ENCODE measurements around the gene DHRSX.

DNA sequence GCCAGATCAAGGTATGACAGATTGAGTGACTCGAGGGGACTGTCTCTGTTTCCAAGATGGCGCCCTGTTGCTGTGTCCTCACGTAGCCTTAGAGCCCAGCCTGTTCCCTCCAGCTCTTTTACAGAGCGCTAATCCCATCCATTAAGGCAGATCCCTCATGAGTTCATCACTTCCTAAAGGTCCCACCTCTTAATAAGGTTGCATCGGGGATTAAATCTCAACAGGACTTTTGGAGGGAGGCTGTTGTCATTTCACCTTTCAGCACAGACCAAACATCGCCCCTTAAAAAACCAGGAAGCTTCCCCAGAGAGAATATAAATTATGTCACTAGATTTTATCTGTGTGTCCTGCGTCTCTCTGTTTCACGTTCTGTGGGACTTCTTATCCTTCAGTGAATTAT is 32.6 kb upstream of the DHRSX start:
- TF ChIP-seq, protein P1, sequence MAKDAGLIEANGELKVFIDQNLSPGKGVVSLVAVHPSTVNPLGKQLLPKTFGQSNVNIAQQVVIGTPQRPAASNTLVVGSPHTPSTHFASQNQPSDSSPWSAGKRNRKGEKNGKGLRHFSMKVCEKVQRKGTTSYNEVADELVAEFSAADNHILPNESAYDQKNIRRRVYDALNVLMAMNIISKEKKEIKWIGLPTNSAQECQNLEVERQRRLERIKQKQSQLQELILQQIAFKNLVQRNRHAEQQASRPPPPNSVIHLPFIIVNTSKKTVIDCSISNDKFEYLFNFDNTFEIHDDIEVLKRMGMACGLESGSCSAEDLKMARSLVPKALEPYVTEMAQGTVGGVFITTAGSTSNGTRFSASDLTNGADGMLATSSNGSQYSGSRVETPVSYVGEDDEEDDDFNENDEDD (CRISPR knock-in tag; IDR thresholded peaks at IDR 0.05; ENCODE audit: borderline replicate concordance), result no peak
- TF ChIP-seq, protein P2, sequence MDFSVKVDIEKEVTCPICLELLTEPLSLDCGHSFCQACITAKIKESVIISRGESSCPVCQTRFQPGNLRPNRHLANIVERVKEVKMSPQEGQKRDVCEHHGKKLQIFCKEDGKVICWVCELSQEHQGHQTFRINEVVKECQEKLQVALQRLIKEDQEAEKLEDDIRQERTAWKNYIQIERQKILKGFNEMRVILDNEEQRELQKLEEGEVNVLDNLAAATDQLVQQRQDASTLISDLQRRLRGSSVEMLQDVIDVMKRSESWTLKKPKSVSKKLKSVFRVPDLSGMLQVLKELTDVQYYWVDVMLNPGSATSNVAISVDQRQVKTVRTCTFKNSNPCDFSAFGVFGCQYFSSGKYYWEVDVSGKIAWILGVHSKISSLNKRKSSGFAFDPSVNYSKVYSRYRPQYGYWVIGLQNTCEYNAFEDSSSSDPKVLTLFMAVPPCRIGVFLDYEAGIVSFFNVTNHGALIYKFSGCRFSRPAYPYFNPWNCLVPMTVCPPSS (IDR thresholded peaks at IDR 0.05), result no peak
- TF ChIP-seq POLR2AphosphoS5 (IDR thresholded peaks at IDR 0.05; ENCODE audit: low read depth, low read length), result no peak
- TF ChIP-seq, protein P3, sequence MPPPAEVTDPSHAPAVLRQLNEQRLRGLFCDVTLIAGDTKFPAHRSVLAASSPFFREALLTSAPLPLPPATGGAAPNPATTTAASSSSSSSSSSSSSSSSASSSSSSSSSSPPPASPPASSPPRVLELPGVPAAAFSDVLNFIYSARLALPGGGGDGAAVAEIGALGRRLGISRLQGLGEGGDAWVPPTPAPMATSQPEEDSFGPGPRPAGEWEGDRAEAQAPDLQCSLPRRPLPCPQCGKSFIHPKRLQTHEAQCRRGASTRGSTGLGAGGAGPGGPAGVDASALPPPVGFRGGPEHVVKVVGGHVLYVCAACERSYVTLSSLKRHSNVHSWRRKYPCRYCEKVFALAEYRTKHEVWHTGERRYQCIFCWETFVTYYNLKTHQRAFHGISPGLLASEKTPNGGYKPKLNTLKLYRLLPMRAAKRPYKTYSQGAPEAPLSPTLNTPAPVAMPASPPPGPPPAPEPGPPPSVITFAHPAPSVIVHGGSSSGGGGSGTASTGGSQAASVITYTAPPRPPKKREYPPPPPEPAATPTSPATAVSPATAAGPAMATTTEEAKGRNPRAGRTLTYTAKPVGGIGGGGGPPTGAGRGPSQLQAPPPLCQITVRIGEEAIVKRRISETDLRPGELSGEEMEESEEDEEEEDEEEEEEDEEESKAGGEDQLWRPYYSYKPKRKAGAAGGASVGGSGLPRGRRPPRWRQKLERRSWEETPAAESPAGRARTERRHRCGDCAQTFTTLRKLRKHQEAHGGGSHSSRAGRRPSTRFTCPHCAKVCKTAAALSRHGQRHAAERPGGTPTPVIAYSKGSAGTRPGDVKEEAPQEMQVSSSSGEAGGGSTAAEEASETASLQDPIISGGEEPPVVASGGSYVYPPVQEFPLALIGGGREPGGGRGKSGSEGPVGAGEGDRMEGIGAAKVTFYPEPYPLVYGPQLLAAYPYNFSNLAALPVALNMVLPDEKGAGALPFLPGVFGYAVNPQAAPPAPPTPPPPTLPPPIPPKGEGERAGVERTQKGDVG (CRISPR knock-in tag; IDR thresholded peaks at IDR 0.05; ENCODE audit: borderline replicate concordance), result no peak
- TF ChIP-seq NFKBIZ (CRISPR knock-in tag; IDR thresholded peaks at IDR 0.05), result no peak
- no peak for TF ChIP-seq CHD2 (IDR thresholded peaks at IDR 0.05; ENCODE audit: low read depth, low read length)
- TF ChIP-seq MIXL1 (CRISPR knock-in tag; IDR thresholded peaks at IDR 0.05), result no peak
- TF ChIP-seq SMC3 (IDR thresholded peaks at IDR 0.05; ENCODE audit: low read length), result no peak
- TF ChIP-seq NRL (CRISPR knock-in tag; IDR thresholded peaks at IDR 0.05; ENCODE audit: borderline replicate concordance), result no peak
- TF ChIP-seq, protein P4, sequence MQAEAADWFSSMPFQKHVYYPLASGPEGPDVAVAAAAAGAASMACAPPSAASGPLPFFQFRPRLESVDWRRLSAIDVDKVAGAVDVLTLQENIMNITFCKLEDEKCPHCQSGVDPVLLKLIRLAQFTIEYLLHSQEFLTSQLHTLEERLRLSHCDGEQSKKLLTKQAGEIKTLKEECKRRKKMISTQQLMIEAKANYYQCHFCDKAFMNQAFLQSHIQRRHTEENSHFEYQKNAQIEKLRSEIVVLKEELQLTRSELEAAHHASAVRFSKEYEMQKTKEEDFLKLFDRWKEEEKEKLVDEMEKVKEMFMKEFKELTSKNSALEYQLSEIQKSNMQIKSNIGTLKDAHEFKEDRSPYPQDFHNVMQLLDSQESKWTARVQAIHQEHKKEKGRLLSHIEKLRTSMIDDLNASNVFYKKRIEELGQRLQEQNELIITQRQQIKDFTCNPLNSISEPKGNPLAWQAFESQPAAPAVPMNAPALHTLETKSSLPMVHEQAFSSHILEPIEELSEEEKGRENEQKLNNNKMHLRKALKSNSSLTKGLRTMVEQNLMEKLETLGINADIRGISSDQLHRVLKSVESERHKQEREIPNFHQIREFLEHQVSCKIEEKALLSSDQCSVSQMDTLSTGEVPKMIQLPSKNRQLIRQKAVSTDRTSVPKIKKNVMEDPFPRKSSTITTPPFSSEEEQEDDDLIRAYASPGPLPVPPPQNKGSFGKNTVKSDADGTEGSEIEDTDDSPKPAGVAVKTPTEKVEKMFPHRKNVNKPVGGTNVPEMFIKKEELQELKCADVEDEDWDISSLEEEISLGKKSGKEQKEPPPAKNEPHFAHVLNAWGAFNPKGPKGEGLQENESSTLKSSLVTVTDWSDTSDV (CRISPR knock-in tag; IDR thresholded peaks at IDR 0.05), result no peak
- TF ChIP-seq GTF2F1 (IDR thresholded peaks at IDR 0.05; ENCODE audit: low read length), result no peak

All from HepG2 (cell line).